Suprapubic skin (tissue), 4 donors: ENCODE measurements around the gene BLCAP.
"Not testable (repeated sequence)": the region's sequence is repeated elsewhere in the genome, so short reads cannot be mapped to it uniquely, and the experiment has no call there.

Experiments
- CTCF ChIP-seq, 2 donors: fragments of 200-600 bp in 1 of 2; fragments of 450-650 bp in 1 of 2; sonication (generic) in 1 of 2; IDR thresholded peaks; one replicate each; pipeline ENCODE4 v1.5.1; 2016 to 2019; ENCODE audit warnings: antibody characterized with exemption in 2 of 2, mild to moderate bottlenecking in 1 of 2, moderate library complexity in 1 of 2
- EP300 ChIP-seq: sonication (generic); formaldehyde crosslinking; IDR thresholded peaks from one replicate; pipeline ENCODE4 v1.6.1; 2017; ENCODE audit warnings: antibody characterized with exemption
- POLR2A ChIP-seq, 2 donors: fragments of 450-650 bp; IDR thresholded peaks; one replicate each; pipeline ENCODE4 v1.6.1; 2017; ENCODE audit warnings: antibody characterized with exemption in 2 of 2, mild to moderate bottlenecking in 2 of 2, moderate library complexity in 2 of 2
- POLR2AphosphoS5 ChIP-seq, 3 donors: sonication (generic); formaldehyde crosslinking; IDR thresholded peaks; one replicate each; pipeline ENCODE4 v1.6.1; 2017; ENCODE audit warnings: antibody characterized with exemption in 3 of 3

DNA sequence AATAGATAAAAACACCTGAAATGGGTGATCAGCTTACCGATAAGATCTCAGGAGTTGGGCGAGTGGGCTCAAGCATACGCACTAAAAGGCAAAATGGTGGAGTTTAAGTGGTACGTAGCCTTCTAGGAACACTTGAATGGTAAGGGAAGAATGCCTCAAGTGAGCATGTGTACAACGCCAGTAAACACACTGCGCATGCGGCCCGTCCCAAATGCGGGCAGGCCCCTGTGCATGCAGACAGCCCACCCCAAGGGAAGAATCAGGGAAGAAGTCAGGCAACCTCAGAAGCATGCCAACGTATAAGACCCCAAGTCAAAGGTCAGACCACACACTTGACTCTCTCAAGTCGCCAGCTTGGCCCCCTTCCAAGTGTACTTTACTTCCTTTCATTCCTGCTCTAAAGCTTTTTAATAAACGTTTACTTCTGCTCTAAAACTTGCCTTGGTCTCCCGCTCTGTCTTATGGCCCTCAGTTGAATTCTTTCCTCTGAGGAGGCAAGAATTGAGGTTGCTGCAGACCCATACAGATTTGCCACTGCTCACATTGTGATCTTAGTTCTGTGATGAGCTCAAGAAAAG lies 27.1 kb upstream of the BLCAP start:
- TF ChIP-seq CTCF (IDR thresholded peaks at IDR 0.05); POLR2A (IDR thresholded peaks at IDR 0.05); EP300; POLR2AphosphoS5 (IDR thresholded peaks at IDR 0.05): not testable (repeated sequence)
